ENCODE data around the gene ABCA12. TPM values are rescaled to one million over a fixed set of nuclear protein-coding genes. Genes with fewer than 3 reads are reported as not detected.

Gene ABCA12
- total RNA-seq, 2 donors from 2014 or later = 0.07 TPM; not detected in 1

- no peak overlapping the region for H3K9ac ChIP-seq (ENCODE audit: extremely low read depth, low read length, poor library complexity, severe bottlenecking)
Measured at GRCh38 chr2:215141706-215142105, 3.3 kb upstream of the ABCA12 start.

GRCh38 chr2:215140166-215140707 is 1.8 kb upstream of the ABCA12 start:
- no peaks in the 10 kb centered on the region for H3K36me3 ChIP-seq (ENCODE audit: control insufficient read depth, insufficient read depth, low read length)
- Mint-ChIP-seq H3K27me3 (ENCODE audit: insufficient read depth) (no peaks in the 10 kb centered on the region), H3K27ac (no peak overlapping the region), H3K4me1 (peaks cover 2% of the 10 kb centered on the region), H3K36me3 (ENCODE audit: low read depth) (no peaks in the 10 kb centered on the region), H3K4me3 (no peak overlapping the region), H3K9me3 (no peaks in the 10 kb centered on the region)
- TF ChIP-seq, protein P1, sequence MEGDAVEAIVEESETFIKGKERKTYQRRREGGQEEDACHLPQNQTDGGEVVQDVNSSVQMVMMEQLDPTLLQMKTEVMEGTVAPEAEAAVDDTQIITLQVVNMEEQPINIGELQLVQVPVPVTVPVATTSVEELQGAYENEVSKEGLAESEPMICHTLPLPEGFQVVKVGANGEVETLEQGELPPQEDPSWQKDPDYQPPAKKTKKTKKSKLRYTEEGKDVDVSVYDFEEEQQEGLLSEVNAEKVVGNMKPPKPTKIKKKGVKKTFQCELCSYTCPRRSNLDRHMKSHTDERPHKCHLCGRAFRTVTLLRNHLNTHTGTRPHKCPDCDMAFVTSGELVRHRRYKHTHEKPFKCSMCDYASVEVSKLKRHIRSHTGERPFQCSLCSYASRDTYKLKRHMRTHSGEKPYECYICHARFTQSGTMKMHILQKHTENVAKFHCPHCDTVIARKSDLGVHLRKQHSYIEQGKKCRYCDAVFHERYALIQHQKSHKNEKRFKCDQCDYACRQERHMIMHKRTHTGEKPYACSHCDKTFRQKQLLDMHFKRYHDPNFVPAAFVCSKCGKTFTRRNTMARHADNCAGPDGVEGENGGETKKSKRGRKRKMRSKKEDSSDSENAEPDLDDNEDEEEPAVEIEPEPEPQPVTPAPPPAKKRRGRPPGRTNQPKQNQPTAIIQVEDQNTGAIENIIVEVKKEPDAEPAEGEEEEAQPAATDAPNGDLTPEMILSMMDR (conservative IDR thresholded peaks at IDR 0.05) = no peak
- DNase-seq = no peak
- WGBS, 2 experiments (ENCODE audit: insufficient coverage in 1 of 2, insufficient read length in 1 of 2) = 90 to 94% methylated on average over 4 of the region's 4 CpGs
- H3K4me3 ChIP-seq (ENCODE audit: low read length) = no peak overlapping the region
- H3K27ac ChIP-seq (ENCODE audit: low read depth, low read length) = no peak overlapping the region
- no peak overlapping the region for H3K9ac ChIP-seq (ENCODE audit: extremely low read depth, low read length, poor library complexity, severe bottlenecking)
- no peaks in the 10 kb centered on the region for H3K4me1 ChIP-seq (ENCODE audit: control insufficient read depth, insufficient read depth, low read length)
- H3K27me3 ChIP-seq (ENCODE audit: control insufficient read depth, insufficient read depth, low read length, poor library complexity, severe bottlenecking) = no peaks in the 10 kb centered on the region
- no peaks in the 10 kb centered on the region for H3K9me3 ChIP-seq (ENCODE audit: control insufficient read depth, low read length)

More at GRCh38 chr2:215141706-215142105, 3.3 kb upstream of the ABCA12 start:
- no peak for DNase-seq
- WGBS, 2 experiments (ENCODE audit: insufficient coverage in 1 of 2, insufficient read length in 1 of 2) = 96 to 100% methylated on average over 1 to 2 of the region's 2 CpGs
- no peak overlapping the region for H3K4me3 ChIP-seq (ENCODE audit: low read length)
- H3K4me1 ChIP-seq (ENCODE audit: control insufficient read depth, insufficient read depth, low read length) = no peaks in the 10 kb centered on the region
- H3K27me3 ChIP-seq (ENCODE audit: control insufficient read depth, insufficient read depth, low read length, poor library complexity, severe bottlenecking) = no peaks in the 10 kb centered on the region
- no peak overlapping the region for H3K27ac ChIP-seq (ENCODE audit: low read depth, low read length)
- TF ChIP-seq, protein P1 (conservative IDR thresholded peaks at IDR 0.05) = no peak
- Mint-ChIP-seq H3K27ac (no peak overlapping the region), H3K4me3 (no peak overlapping the region), H3K36me3 (ENCODE audit: low read depth) (no peaks in the 10 kb centered on the region), H3K9me3 (no peaks in the 10 kb centered on the region), H3K27me3 (ENCODE audit: insufficient read depth) (no peaks in the 10 kb centered on the region), H3K4me1 (peaks cover 1% of the 10 kb centered on the region)
- no peaks in the 10 kb centered on the region for H3K9me3 ChIP-seq (ENCODE audit: control insufficient read depth, low read length)
- H3K36me3 ChIP-seq (ENCODE audit: control insufficient read depth, insufficient read depth, low read length) = no peaks in the 10 kb centered on the region

DNA sequence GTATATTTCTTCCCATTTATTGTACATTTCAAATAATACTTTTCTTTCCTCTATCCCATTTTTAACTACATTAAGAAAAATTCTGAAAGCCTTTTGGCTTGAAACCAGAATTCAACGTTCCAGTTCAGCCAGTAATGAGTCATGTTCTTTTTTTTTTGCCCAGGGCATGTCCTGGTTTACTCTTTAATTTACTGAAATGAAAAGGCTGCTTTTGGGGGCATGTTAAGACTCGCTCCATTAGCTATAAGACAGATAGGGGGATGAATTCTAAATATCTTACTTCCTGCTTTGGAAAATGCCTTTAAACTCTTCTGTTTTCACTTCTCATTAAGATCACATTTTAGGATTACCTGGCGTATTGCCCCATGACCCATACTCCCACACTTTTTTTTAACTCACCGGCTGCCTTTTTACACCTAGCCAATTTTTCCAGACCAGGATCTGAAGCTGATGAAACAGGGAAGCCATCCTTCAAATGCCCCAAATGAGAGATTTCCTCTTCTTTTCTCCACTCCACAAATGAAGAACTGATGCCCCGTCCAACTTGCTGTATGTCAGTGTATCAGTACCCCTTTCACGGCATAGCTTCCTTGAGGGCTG is 585 bp downstream of the ABCA12 start:
- Mint-ChIP-seq H3K27ac (no peak overlapping the region), H3K36me3 (ENCODE audit: low read depth) (no peaks in the 10 kb centered on the region), H3K27me3 (ENCODE audit: insufficient read depth) (no peaks in the 10 kb centered on the region), H3K4me3 (no peak overlapping the region), H3K4me1 (peaks cover 2% of the 10 kb centered on the region), H3K9me3 (no peaks in the 10 kb centered on the region)
- no peaks in the 10 kb centered on the region for H3K4me1 ChIP-seq (ENCODE audit: control insufficient read depth, insufficient read depth, low read length)
- WGBS, 2 experiments (ENCODE audit: insufficient coverage in 1 of 2, insufficient read length in 1 of 2) = 86 to 87% methylated on average over 5 to 6 of the region's 6 CpGs
- H3K27ac ChIP-seq (ENCODE audit: low read depth, low read length) = no peak overlapping the region
- no peak for DNase-seq
- H3K27me3 ChIP-seq (ENCODE audit: control insufficient read depth, insufficient read depth, low read length, poor library complexity, severe bottlenecking) = no peaks in the 10 kb centered on the region
- no peak overlapping the region for H3K4me3 ChIP-seq (ENCODE audit: low read length)
- no peak overlapping the region for H3K9ac ChIP-seq (ENCODE audit: extremely low read depth, low read length, poor library complexity, severe bottlenecking)
- no peaks in the 10 kb centered on the region for H3K9me3 ChIP-seq (ENCODE audit: control insufficient read depth, low read length)
- TF ChIP-seq, protein P1 (conservative IDR thresholded peaks at IDR 0.05) = no peak
- no peaks in the 10 kb centered on the region for H3K36me3 ChIP-seq (ENCODE audit: control insufficient read depth, insufficient read depth, low read length)

Measured in endodermal cell (in vitro differentiated cells).